Measurements from ENCODE around the gene ACTRT3.
"Not testable (repeated sequence)": the region's sequence is repeated elsewhere in the genome, so short reads cannot be mapped to it uniquely, and the experiment has no call there.

The ACTRT3 gene

GRCh38 chr3:169772897-169773816, 3.8 kb upstream of the ACTRT3 start, which contains the start of gene MYNN:
Gene MYNN (plus strand): TSS chr3:169773396. CDS start chr3:169774296, 900 bp downstream.
- peak; percentile 71 to 87 (median 79) for DNase-seq (ENCODE audit: low read depth in 3 of 3, low spot score in 1 of 3)

DNA sequence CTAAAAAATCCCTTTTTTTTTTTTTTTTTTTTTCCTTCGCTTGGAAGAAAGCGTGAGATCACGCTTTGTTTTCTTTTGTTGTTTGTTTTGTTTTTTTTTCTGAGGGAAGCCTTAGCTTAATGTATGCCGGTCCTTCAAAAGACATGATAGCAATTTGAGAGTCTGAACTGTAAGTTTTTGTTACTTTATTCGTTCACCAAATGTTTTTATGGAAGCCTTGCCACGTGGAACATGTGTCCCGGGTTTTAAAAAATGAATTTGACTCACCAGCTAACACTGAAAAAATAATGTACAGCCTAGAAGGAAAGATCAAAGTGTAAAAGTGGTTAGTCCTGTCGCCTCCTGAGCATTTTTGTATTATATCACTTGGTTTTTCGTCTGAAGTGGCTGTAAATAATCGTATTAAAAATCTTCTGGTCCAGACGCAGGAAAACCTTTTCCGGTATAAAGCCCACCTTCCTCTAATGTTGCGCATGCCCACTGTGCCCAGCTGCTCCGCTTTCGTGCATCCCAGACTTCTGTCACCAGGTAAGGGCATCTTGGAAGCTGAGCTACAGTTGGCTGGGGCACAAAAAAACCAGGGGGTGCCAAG, 3.0 kb upstream of the ACTRT3 start:
- DNase-seq (ENCODE audit: low read depth in 3 of 3, low spot score in 1 of 3), result no peak

DNA sequence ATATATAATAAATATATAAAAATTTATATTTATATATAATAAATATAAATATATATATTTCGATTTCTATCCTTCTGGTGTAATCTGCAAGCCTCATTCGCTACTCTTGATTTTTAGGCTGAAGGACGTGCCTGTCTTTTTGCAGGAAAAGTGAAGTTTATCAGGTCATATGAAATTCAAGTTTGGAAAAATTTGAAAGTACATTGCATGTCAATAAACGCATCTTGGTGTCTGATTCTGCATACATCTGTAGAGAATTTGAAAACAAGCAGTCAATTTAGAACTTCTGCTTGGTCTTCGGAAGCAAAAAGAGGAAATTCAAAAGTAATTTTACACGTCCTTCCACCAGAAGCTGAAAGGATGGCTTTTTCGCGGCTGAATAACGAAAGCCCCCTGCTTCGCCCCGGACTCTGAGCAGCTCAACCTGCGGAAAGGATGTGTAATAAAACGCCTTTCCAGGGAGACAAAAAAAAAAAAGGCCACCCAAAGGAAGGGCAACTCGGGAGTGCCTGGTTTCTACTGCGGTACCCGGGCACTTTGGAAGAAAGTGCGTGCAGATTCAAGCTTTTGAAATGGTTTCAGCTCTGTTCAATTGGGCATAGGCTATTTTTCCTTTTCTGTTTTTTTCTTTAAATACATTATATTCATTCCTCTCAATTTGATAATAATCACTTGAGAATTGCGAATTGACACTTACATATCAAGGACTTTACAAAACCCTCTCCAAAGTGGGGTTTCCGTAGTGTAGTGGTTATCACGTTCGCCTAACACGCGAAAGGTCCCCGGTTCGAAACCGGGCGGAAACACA, 2.3 kb upstream of the ACTRT3 start:
- peak in 2 of 3 donors; percentile 24 to 54 for DNase-seq (ENCODE audit: low read depth in 3 of 3, low spot score in 1 of 3)

DNA sequence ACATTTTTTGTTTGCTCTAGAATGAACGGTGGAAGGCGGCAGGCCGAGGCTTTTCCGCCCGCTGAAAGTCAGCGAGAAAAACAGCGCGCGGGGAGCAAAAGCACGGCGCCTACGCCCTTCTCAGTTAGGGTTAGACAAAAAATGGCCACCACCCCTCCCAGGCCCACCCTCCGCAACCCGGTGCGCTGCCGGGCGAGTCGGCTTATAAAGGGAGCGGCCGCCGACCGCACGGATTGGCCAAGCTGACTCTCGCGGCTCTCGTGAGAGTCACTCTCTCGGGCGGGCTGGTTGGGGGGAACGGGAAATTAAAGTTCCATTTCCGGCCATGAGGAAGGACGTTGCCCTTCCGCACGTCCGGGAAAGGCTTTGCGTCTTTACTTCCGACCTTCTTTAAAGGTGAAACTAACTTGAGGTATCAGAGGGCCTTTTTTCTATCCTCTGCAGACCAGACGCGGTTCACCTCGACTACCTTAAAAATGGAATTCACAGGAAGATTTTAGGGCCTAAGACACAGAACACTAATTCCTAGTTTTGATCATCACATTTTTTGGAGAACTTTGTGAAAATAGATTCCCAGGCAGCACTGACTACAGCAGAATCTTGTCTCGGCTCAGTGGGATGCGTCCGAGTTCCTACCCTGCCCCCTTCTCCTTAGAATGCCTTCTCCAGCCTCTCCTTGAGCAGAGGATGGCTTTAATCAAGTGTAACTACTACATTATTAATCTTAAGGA, 4.3 kb downstream of the ACTRT3 start, which contains the start of gene TERC:
Gene TERC, minus strand, starts transcription at position 179 of the 731 bp plus-strand sequence.
- DNase-seq (ENCODE audit: low read depth in 3 of 3, low spot score in 1 of 3), result peak; percentile 84 to 87 (median 84)

DNA sequence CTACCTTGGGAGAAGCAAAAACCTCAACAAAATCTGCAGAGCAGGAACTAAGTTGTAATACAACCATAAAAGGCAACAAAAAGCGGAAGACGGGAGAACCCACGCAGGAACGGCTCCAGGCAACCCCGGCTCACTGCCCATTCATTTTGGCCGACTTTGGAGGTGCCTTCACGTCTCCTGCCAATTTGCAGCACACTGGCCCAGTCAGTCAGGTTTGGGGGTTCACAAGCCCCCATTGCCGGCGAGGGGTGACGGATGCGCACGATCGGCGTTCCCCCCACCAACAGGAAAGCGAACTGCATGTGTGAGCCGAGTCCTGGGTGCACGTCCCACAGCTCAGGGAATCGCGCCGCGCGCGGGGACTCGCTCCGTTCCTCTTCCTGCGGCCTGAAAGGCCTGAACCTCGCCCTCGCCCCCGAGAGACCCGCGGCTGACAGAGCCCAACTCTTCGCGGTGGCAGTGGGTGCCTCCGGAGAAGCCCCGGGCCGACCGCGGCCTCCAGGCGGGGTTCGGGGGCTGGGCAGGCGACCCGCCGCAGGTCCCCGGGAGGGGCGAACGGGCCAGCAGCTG, 5.0 kb downstream of the ACTRT3 start:
- DNase-seq (ENCODE audit: low read depth in 3 of 3, low spot score in 1 of 3), result peak in 2 of 3 donors; percentile 40 to 49

DNA sequence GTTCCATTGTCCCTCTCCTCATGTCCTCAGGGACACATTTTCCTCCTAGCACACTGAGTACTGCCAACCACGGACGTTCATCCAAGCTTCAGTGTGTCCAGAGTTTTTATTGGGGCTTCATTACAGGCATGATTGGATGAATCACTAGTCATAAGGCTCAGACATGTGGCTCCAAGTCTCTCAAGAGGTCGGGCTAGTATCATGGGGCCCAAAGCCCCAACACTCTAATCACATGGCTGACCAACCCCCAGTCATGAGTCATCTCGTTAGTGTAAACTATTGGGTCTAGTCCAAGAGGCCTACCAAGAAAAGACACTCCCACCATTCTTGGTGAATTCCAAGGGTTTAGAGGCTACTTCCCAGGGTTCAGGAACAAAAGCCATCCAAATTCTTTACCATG, 8.9 kb downstream of the ACTRT3 start:
- no peak for DNase-seq (ENCODE audit: low read depth in 3 of 3, low spot score in 1 of 3)

DNA sequence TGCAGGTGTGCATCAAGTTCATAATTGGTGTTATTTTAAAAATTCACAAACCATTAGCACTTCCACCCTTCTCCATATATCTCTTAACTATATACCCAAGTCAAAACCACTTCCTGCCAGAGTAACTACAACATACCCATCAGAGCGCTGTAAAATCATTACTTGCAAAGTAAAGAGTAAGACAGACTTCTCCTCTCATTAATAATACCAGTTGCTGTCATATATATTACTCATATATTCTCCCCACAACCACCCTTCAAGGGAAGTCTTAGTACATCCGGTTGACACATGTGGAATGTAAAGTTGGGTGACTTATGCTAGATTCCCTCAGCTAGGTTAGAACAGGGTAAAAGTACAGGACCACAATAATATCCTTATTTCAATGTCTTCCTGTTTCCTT, 10.1 kb downstream of the ACTRT3 start:
- DNase-seq (ENCODE audit: low read depth in 3 of 3, low spot score in 1 of 3), result no peak

DNA sequence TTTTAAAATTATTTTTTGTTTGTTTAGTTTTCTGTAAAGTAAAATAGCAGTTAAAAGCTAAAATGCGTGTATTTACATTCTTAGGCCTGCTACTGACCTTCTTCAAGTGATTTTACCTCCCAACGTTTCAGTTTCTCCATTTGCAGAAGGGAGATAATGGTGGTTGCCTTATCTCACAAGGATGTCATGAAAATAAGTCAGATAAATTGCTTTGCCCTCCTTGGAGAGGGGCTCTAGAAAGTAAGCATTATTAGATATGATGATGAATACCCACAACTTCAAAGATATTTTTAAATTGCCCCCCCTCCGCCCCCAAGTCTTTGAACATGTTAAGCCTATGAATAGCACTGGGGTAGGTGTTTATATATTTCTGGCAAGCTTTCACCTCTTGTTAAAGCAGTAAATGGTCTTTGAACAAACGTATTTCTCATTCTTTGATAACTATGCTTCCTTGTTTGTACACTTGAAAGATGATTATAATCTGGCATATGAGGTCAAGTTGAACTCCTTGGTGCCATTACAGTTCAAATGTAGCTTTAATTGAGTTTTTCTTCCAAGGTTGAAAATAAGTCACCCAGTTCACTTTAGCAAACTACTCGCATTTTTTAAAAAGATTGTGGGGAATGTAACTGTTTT, 10.9 kb downstream of the ACTRT3 start:
- no peak for DNase-seq (ENCODE audit: low read depth in 3 of 3, low spot score in 1 of 3)

- no peak for DNase-seq (ENCODE audit: low read depth in 3 of 3, low spot score in 1 of 3)
Measured at GRCh38 chr3:169755488-169755887, 13.9 kb downstream of the ACTRT3 start.

DNA sequence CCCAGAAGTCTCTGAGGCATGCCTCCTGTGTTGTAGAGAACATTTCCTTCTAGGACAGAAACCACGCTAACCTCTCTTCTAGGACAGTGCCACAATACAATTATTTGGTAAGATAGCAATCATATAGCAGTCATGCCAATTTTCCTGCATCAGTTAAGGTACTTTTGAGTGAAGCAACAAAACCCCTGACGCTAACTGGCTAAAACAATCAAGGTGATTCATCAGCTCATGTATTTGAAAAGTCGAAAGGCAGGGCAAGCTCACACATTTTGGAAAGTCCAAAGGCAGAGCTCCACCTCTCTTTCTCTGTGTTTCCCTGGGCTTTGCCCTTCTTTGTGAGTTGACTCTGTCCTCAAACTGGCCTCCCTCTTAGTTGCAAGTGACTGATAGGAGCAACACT, 14.7 kb downstream of the ACTRT3 start:
- no peak for DNase-seq (ENCODE audit: low read depth in 3 of 3, low spot score in 1 of 3)

DNA sequence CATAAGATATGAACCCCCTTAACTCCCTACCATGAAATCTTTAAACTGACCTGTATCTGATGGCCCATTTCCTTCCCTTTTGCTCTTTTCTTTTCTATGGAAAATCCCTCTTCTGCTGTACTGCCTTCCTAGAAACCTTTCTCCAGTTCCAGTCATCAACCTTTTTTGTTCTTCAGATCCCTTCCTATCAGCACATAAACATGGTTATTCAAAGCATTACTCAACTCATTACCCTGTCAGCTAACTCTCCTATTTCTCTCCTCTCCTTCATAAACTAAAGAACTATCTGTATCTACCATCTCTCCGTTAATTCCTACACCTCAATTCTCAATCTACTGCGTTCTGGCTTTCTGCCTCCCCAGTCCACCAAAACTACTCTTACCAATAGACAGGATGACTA, 17.5 kb downstream of the ACTRT3 start:
- DNase-seq (ENCODE audit: low read depth in 3 of 3, low spot score in 1 of 3), result no peak

GRCh38 chr3:169750665-169751064, 18.7 kb downstream of the ACTRT3 start:
- DNase-seq (ENCODE audit: low read depth in 3 of 3, low spot score in 1 of 3), result no peak

GRCh38 chr3:169748670-169749069, 20.7 kb downstream of the ACTRT3 start:
- no peak for DNase-seq (ENCODE audit: low read depth in 3 of 3, low spot score in 1 of 3)

DNA sequence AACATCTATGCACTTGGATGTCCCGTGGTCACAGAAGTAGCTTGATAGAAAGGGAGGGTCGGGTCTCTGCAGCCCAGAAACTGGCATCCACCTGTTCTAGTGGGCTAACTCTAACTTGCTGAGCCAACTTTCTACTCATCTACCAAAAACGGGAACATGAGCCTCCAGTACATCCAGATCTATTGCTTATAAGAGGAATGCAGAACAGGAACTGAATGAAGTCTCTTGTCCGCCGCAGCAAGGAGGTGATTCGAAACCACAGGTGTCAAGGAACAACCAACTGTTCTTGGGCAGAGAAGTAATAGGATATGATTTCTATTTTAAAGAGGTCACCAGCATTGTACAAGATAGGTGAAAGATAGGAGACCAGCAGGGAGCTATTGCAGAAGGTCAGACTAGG, 22.4 kb downstream of the ACTRT3 start:
- DNase-seq (ENCODE audit: low read depth in 3 of 3, low spot score in 1 of 3), result no peak

DNA sequence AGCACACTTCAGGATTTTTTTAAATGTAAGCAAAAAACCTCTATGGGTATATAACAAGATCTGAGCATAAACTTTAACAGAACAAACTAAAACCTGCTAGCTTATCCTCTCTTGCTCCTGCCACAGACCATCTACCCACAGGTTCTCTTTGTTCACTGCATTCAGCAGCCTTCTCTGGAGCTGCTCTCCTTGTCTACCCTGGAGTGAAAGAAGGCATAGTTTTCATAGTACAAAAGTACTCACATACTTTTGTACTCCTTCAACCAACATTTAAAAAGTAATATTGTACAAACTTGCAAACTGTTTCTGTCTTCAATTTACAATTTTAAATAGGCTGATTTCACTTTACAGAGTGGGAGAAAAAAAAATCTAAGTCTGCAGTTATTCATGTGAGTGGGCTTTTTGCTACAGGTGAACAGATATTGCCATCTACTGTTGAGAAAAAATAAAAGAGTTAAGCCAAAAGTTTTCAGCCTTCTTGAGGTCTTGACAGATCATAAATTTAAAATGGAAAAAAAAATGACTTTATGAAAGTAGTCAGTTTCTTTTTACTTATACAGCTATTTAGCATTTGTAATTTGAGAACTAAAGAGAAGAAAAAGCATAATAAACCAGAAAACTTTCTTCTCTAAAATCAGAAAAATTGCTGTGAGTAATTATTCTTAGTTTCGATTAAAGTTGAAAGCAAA, 24.9 kb downstream of the ACTRT3 start:
- DNase-seq (ENCODE audit: low read depth in 3 of 3, low spot score in 1 of 3), result no peak

- no peak for DNase-seq (ENCODE audit: low read depth in 3 of 3, low spot score in 1 of 3)
Measured at GRCh38 chr3:169739067-169739466, 30.3 kb downstream of the ACTRT3 start.

- DNase-seq (ENCODE audit: low read depth in 3 of 3, low spot score in 1 of 3), result not testable (repeated sequence)
Measured at GRCh38 chr3:169731857-169732256, 37.5 kb downstream of the ACTRT3 start.

DNA sequence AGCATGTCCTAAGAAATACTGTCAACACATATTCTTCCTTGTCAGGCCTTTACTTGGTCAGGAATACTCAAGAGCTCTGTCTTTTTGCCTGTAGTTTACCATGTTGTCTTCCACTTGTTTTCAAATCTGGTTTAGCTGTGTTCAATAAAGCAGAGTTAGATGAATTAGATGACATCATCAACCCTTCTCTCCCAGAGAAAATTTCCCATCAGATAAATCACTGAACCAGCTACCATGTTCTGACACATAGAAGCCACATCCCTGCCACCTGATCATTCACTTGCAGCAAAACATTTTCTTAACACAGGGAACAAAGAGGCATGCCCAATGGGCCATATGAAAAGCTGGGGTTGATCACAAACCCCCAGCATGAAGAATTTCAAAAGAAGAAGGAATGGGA, 46.6 kb downstream of the ACTRT3 start:
- no peak for DNase-seq (ENCODE audit: low read depth in 3 of 3, low spot score in 1 of 3)

- not testable (repeated sequence) for DNase-seq (ENCODE audit: low read depth in 3 of 3, low spot score in 1 of 3)
Measured at GRCh38 chr3:169718415-169718814, 50.9 kb downstream of the ACTRT3 start.
